Posterior cingulate gyrus (tissue), 11 donors: ENCODE results near the gene SLC26A3.
"Not testable (repeated sequence)": the region's sequence is repeated elsewhere in the genome, so short reads cannot be mapped to it uniquely, and the experiment has no call there.

Source experiments
- DNase-seq, 10 donors: peaks; one replicate each; pipeline versions ENCODE4 v3.0.0 to v3.0.0-alpha.2; 2020 to 2021; ENCODE audit warnings: mixed read lengths in 3 of 10
- intact Hi-C: fragments of 100-400 bp; cut with DNase I; formaldehyde crosslinking; loops from one replicate; pipeline ENCODE4 v1.15.1; 2023

The SLC26A3 gene

GRCh38 chr7:107803009-107803610, at the start of gene SLC26A3:
SLC26A3 (minus strand) TSS chr7:107803223; CDS start chr7:107794509, 8,714 bp downstream.
- DNase-seq = no peak
- intact Hi-C loops = no loop called here

DNA sequence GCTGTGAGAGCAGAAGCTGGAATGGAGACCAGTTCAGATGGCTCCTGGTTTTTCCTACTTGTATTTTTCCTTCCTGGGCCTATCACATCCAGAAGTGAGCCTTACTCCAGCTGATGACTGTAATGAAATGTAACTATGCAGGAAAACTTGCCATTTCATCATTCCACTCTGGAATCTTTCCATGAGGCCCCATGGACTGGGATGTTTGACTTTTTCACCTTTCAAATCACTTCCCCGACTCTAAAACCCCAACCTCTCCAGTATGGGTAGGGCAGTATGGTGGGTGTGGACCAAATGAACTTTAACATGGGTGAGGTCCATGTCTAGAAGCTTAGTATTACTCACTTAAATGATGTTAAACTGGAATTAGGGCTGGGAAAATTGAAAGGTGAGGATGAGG, 47.6 kb upstream of the SLC26A3 start:
- intact Hi-C loops = no loop called here

DNA sequence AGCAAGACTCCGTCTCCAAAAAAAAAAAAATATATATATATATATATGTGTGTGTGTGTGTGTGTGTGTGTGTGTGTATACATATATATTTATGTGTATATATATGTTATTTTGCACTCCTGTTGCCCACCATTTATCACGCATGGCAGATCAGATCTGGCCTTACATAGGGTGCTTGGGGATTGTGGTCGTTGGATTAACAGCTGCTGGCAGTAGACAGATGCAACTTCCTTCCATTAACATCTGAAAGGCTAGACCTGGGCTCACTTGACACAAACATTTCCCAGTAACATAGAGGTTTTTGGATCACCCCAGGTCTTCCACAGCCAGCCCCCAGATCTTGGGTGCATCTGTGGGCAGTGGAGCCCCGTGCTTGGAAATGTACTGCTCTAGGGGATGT, 47.2 kb upstream of the SLC26A3 start:
- intact Hi-C loops = no loop called here
- no peak for DNase-seq

More for the DNA sequence above, 47.6 kb upstream of the SLC26A3 start:
- no peak for DNase-seq

- DNase-seq, intact Hi-C loops: not testable (repeated sequence)
These were observed 45.2 kb upstream of the SLC26A3 start for GRCh38 chr7:107848211-107848610.

GRCh38 chr7:107847836-107848175, 44.8 kb upstream of the SLC26A3 start:
- DNase-seq, intact Hi-C loops: not testable (repeated sequence)

DNA sequence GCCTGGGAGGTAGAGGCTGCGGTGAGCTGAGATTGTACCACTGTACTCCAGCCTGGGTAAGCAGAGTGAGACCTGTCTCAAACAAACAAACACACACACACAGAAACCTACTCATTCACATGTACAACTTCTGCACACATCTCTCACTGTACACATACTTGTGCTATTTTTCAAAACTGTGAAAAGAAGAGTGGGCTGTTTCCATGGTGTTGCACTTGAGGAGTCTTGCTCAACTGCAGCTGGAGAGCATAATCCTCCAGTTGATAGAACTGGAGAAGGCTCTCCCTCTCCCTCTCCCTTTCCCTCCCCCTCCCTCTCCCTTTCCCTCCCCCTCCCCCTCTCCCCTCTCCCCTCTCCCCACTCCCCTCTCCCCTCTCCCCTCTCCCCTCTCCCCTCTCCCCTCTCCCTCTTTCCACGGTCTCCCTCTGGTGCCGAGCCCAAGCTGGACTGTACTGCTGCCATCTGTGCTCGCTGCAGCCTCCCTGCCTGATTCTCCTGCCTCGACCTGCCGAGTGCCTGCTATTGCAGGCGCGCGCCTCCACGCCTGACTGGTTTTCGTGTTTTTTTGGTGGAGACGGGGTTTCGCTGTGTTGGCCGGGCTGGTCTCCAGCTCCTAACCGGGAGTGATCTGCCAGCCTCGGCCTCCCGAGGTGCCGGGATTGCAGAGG, 44.3 kb upstream of the SLC26A3 start:
- DNase-seq = peak in 2 of 10 donors; percentile 16 to 68
- intact Hi-C loops = no loop called here

GRCh38 chr7:107846324-107846723, 43.3 kb upstream of the SLC26A3 start:
- no peak for DNase-seq
- intact Hi-C loops = no loop called here

DNA sequence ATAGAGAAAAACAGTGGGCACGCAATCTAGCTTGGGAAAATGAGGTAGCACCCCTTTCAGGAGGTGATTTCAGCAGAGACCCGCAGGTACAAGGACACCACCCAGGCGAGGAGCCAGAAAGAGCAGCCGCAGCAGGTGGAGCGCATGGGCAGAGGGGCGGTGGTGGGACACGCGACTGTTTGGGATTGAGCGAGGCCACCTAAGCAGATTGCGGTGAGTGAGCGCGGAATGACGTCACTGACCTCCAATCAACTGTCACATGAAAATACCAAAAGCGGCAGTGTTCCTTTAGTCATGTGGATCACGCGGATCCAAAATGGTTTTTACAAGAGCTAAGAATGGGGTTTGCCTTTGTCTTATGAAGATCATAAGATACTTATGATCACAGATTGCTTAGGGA, 40.2 kb upstream of the SLC26A3 start:
- intact Hi-C loops = no loop called here
- DNase-seq = no peak

GRCh38 chr7:107842213-107842612, 39.2 kb upstream of the SLC26A3 start:
- no peak for DNase-seq

DNA sequence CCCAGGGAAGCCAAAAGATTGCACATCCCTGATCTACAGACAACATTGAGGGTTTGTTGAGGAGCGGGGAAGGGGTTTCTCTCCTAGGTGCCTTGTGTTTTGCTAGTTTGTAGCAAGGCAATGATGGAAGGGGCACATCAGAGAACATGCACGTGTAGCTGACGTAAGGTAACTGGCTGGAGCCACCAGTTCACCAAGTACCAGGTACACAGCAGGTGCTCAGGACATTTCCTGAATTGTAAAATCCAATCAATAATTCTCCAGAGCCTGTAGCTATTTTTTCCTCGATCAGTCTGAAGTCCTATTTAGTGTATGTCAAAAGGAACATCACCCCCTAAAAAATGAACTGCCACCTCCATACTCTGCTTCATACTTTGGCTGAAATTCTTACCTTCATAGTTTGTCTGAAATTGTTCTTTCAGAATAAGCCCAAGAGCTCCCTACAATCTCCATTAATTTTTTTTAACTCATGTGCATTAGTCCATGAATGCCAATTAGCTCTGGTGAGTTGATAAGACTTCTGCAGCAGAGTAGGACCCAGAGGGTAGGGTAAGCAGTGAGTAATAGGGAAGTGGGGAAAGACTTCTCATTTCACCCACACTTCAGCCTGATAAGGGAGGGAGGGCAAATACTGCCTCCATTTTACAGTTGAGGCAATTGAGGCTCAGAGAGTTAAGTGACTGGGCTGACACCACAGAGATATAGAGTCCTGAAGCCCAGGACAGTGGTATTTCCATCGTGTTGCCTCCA, 36.0 kb upstream of the SLC26A3 start:
- no peak for DNase-seq
- intact Hi-C loops = no loop called here

More at GRCh38 chr7:107842213-107842612, 39.2 kb upstream of the SLC26A3 start:
- intact Hi-C loops = no loop called here

- intact Hi-C loops = no loop called here
- DNase-seq = no peak
These were observed 35.1 kb upstream of the SLC26A3 start for GRCh38 chr7:107838024-107838601.

DNA sequence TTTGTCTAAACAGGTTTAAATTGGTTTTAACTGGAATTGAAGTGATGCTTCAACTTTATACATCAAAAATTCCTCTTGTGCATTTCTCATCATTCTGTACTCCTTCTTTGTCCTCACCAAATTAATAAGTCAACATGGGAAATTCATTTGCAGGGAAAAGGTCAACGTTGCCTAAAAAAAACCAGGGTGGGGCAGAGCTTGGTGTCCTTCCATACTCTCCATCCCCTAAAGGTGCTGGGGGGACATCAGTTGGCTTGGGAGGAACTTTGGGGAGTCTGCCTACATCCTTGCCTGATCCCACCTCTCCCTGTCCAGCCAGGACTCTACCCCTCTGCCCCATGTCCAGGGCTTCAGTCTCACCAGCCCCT, 34.1 kb upstream of the SLC26A3 start:
- DNase-seq = no peak
- intact Hi-C loops = no loop called here

GRCh38 chr7:107836237-107837144, 33.5 kb upstream of the SLC26A3 start:
- DNase-seq = no peak
- intact Hi-C loops = no loop called here

- intact Hi-C loops = no loop called here
- no peak for DNase-seq
These were observed 31.4 kb upstream of the SLC26A3 start for GRCh38 chr7:107834401-107834800.

DNA sequence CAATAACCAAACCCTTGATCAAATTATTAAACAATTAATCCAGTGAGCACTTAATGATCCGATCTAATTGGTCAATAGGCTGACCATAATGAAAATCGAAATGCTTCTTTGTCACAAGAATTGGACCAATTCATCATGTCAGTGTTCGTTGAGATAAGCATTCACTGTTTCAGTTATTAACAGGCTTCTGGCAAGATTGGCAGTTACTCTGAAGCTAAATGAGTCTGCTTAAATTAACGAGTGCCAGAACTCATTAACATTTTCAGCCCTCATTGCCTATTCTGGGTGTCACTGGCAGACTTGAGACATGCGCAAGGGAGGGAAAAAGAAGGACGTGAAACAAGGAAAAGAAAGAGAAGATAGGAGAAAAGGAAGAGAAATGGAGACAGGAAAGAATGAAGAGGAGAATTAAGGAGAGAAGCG, 30.7 kb upstream of the SLC26A3 start:
- intact Hi-C loops = no loop called here
- DNase-seq = no peak

DNA sequence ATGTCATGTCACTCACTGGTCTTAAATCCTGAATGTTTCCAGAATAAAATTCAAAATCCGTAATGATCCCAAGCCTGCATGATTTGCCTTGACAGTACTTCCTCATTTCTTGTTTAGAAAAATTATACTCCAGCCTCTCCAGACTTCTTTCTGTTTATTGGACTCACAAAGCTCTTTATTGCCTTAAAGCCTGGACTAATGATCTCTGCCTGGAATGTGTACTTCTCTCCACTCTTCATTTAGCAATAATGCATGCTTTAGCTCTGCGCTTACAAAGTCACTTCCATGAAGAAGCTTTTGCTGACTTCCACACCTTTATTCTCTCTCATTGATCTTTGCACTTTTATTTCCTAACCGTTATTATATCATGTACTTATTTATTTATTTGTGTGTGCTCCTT, 27.4 kb upstream of the SLC26A3 start:
- intact Hi-C loops = no loop called here
- no peak for DNase-seq

GRCh38 chr7:107828540-107828939, 25.5 kb upstream of the SLC26A3 start:
- intact Hi-C loops = no loop called here
- no peak for DNase-seq

DNA sequence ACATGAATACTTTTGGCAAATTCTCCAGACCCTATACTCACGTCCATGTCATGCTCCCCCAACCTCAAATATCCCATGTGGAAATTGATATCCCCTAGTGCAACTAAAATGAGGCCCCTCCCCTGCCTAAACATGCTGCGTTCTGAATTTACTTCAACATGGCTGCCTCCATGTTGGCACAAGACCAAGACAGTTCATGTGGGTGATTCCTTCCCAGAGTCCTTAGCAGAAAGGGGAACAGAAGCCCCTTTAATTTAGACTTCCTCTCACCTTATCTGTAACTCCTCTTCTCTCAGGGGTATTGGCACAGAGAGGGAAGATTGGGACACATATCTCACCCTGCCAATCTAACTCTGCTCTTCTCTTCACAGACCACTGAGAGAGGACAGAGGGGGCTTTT, 24.5 kb upstream of the SLC26A3 start:
- intact Hi-C loops = no loop called here
- no peak for DNase-seq

DNA sequence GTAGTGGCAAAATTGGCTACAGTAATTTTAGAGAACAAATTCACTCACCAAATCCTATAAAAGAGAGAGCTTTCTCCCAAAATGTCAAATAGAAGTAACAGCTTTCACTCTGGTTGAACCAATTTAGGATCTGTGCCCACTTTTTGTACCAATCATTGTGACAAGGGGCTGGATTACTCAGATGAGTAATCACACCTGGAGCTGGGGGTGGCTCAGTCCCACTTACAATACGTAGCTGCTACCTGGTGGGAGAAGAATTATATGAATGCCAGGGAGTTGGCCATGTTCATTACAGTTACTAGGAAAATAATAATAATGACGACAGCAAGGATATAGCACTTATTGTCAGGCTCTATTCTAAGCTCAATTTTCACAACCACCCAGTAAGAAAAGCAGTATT, 23.4 kb upstream of the SLC26A3 start:
- intact Hi-C loops = no loop called here
- DNase-seq = no peak

GRCh38 chr7:107824858-107825257, 21.8 kb upstream of the SLC26A3 start:
- intact Hi-C loops = no loop called here
- DNase-seq = no peak
